HepG2 (cell line): ENCODE measurements around the gene THOC5. TPM values are rescaled to one million over a fixed set of nuclear protein-coding genes. Genes with fewer than 3 reads are reported as not detected.
A peak's percentile ranks its signal among the peaks of the same experiment; 100 is the strongest.

ENCODE experiments used
- ARID3A ChIP-seq: IDR thresholded peaks from 2 replicates; pipeline ENCODE4 v1.6.1; 2012; ENCODE audit warnings: low read depth, low read length, improper control_type of control experiment
- ATF6 ChIP-seq: sonication (generic); formaldehyde crosslinking; conservative IDR thresholded peaks from 2 replicates; pipeline ENCODE4 v1.4.0; 2020; ENCODE audit warnings: missing genetic modification reagents
- CEBPZ ChIP-seq: IDR thresholded peaks from 2 replicates; pipeline ENCODE4 v1.6.1; 2012; ENCODE audit warnings: low read length, improper control_type of control experiment
- DDIT3 ChIP-seq: sonication (generic); formaldehyde crosslinking; IDR thresholded peaks from 2 replicates; pipeline ENCODE4 v1.4.0; 2020; ENCODE audit warnings: mild to moderate bottlenecking, missing genetic modification reagents
- KDM3A ChIP-seq: IDR thresholded peaks from 2 replicates; pipeline ENCODE4 v1.6.1; 2018; ENCODE audit warnings: low read depth, missing compliant biosample characterization
- NFE2L1 ChIP-seq: sonication (generic); formaldehyde crosslinking; IDR thresholded peaks from 2 replicates; pipeline ENCODE4 v1.4.0; 2020; ENCODE audit warnings: missing genetic modification reagents, mild to moderate bottlenecking, borderline replicate concordance
- NFYC ChIP-seq: IDR thresholded peaks from 2 replicates; pipeline ENCODE4 v1.6.1; 2016; ENCODE audit warnings: missing genetic modification reagents, missing compliant biosample characterization
- PITX1 ChIP-seq: sonication (generic); formaldehyde crosslinking; IDR thresholded peaks from 2 replicates; pipeline ENCODE4 v1.5.1; 2020; ENCODE audit warnings: mild to moderate bottlenecking, missing genetic modification reagents
- RARA ChIP-seq: IDR thresholded peaks from 2 replicates; pipeline ENCODE4 v1.6.1; 2016; ENCODE audit warnings: missing genetic modification reagents, missing compliant biosample characterization
- SIN3A ChIP-seq: IDR thresholded peaks from 2 replicates; pipeline ENCODE4 v1.6.1; 2011; ENCODE audit warnings: low read depth, mild to moderate bottlenecking, control low read depth, low read length, borderline replicate concordance
- TBX2 ChIP-seq: sonication (generic); formaldehyde crosslinking; IDR thresholded peaks from 2 replicates; pipeline ENCODE4 v1.5.0; 2020; ENCODE audit warnings: missing genetic modification reagents, mild to moderate bottlenecking, borderline replicate concordance
- XRCC5 ChIP-seq: fragments of 200-400 bp; formaldehyde crosslinking; optimal IDR thresholded peaks from 2 replicates; pipeline ENCODE3; 2017; ENCODE audit warnings: mild to moderate bottlenecking, low read length
- YEATS2 ChIP-seq: sonication (generic); formaldehyde crosslinking; IDR thresholded peaks from 2 replicates; pipeline ENCODE4 v1.4.0; 2020; ENCODE audit warnings: missing genetic modification reagents, borderline replicate concordance
- ZBTB44 ChIP-seq: sonication (generic); formaldehyde crosslinking; IDR thresholded peaks from 2 replicates; pipeline ENCODE4 v1.4.0; 2020; ENCODE audit warnings: missing genetic modification reagents
- ZFP1 ChIP-seq: IDR thresholded peaks from 2 replicates; pipeline ENCODE4 v1.6.1; 2016
- ZNF124 ChIP-seq: sonication (generic); formaldehyde crosslinking; IDR thresholded peaks from 2 replicates; pipeline ENCODE4 v1.4.0; 2020; ENCODE audit warnings: missing genetic modification reagents
- ZNF577 ChIP-seq: sonication (generic); formaldehyde crosslinking; IDR thresholded peaks from 2 replicates; pipeline ENCODE4 v1.4.0; 2020; ENCODE audit warnings: mild to moderate bottlenecking, low read depth, missing genetic modification reagents, borderline replicate concordance
- ZXDC ChIP-seq: sonication (generic); formaldehyde crosslinking; IDR thresholded peaks from 2 replicates; pipeline ENCODE4 v1.5.0; 2020; ENCODE audit warnings: mild to moderate bottlenecking, missing genetic modification reagents
- polyA plus RNA-seq, 8 experiments: library from polyadenylated mRNA; depleted of rRNA in 3 of 8; stranded (reverse) in 7 of 8; unstranded in 1 of 8; fragments of >200 nt; fragmentation: Illumina TruSeq in 4 of 8; extraction: Trizol in 4 of 8; gene quantifications; 2 replicates each; pipeline versions ENCODE4 v1.2.1 to v1.2.3, GENCODE V29; 2011 to 2016; ENCODE audit warnings: low read depth in 4 of 8, missing spikeins in 1 of 8, mixed read lengths in 1 of 8; ENCODE audit not compliant: insufficient read depth in 1 of 8
- total RNA-seq, 5 experiments: library from RNA; depleted of rRNA; stranded (reverse); fragments of >200 nt; fragmentation: Illumina TruSeq; extraction: Trizol; gene quantifications; 2 replicates each; pipeline ENCODE4 v1.2.3, GENCODE V29; 2016; ENCODE audit warnings: low read depth in 1 of 5

Gene THOC5
- total and polyA plus RNA-seq, 2 of the 13 experiments (the other 11 are each of a cell fraction or from before 2014, with no cell fraction given) = 45.8 to 46.7 TPM

DNA sequence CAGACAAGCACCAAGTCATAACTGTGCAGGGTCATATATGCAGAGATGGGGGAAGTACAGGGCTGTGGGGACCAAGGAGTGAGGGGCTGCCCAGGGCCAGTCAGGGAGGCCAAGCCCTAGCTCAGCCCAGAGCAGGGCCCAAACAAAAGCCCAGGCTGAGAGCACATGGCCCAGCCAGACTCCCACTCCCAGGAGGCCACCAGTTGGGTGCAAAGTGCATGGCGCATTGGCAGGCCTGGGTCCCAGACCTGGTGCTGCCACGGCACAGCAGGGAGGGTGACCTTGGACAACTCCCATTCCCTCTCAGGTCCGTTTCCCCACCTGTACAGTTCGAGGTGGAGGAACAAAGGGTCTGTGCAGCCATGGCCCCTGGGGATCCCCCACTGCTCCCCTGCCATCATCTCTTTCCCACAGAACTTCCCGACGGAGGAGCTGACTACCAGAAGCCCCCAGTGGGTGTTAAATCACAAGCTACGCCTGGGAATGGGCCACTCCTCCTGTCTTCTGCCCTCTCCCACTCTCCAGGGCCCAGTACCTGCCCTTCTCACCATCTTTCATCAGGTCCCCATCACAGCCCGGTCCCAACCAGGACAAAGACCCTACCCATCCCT is 26.7 kb upstream of the THOC5 start (continued):
- no peak for TF ChIP-seq ARID3A
- TF ChIP-seq XRCC5 = peak; percentile 65
- TF ChIP-seq ZBTB44 = no peak
- TF ChIP-seq ZNF577 (CRISPR knock-in tag) = no peak
- TF ChIP-seq KDM3A (CRISPR knock-in tag) = peak; percentile 13; the same call in 1 of the 2 replicates
- TF ChIP-seq ZXDC (CRISPR knock-in tag) = 0 out of 2 replicates have a peak, but pooled peaks have one; percentile 52
- TF ChIP-seq RARA (CRISPR knock-in tag) = peak; percentile 70
- no peak for TF ChIP-seq DDIT3 (CRISPR knock-in tag)
- TF ChIP-seq YEATS2 (CRISPR knock-in tag) = peak; percentile 52
- peak; percentile 73 for TF ChIP-seq PITX1
- no peak for TF ChIP-seq CEBPZ
- no peak for TF ChIP-seq NFYC
- TF ChIP-seq ATF6 = no peak
- no peak for TF ChIP-seq SIN3A
- no peak for TF ChIP-seq ZFP1 (CRISPR knock-in tag)
- TF ChIP-seq ZNF124 (CRISPR knock-in tag) = peak; percentile 73
- peak; percentile 86 for TF ChIP-seq TBX2 (CRISPR knock-in tag)
- TF ChIP-seq NFE2L1 (CRISPR knock-in tag) = no peak
